Omental fat pad (tissue), 4 donors: ENCODE data around the gene NPDC1. TPM values are rescaled to one million over a fixed set of nuclear protein-coding genes. Genes with fewer than 3 reads are reported as not detected.
A peak's percentile ranks its signal among the peaks of the same experiment; 100 is the strongest.

Experiments used
- ATAC-seq: fragments of 150-250 bp; one replicate; pipeline ENCODE4 v1.9.1; 2016; ENCODE audit warnings: mild to moderate bottlenecking, moderate library complexity; ENCODE audit not compliant: low FRiP score
- DNase-seq: peaks from one replicate; pipeline ENCODE4 v3.0.0-alpha.2; 2019; ENCODE audit warnings: low spot score
- CTCF ChIP-seq, 3 donors: fragments of 450-650 bp; IDR thresholded peaks; one replicate each; pipeline ENCODE4 v1.5.1; 2016 to 2017; ENCODE audit warnings: antibody characterized with exemption in 3 of 3, mild to moderate bottlenecking in 3 of 3, moderate library complexity in 2 of 3
- total RNA-seq, 4 donors: library from RNA; depleted of rRNA; stranded (reverse); fragments of >200 nt; gene quantifications; one replicate each; pipeline ENCODE4 v1.1.0, GENCODE V29; 2016

Gene NPDC1
- total RNA-seq, 4 donors from 2014 or later = 37.2 to 70.5 (median 58.5) TPM

DNA sequence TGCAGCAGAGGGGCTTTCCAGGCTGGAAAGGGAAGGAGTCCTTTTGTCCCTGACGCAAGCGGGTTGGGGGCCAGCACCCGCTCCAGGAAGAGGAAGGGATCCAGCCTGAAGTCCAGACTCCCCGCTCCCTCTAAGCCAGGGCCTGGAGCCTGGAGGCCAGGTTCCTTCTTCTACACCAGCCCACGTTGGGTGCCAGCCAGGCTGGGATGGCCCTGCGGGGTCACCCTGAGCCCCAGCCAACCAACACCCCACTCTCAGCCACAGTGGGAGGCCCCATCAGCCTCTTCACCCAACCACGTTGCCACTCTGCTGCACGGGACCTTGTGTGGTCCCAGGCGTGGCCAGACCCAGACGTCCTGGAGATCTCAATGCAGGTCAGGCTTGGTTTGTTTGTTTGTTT is 13.1 kb downstream of the NPDC1 start:
- ATAC-seq (no peak), DNase-seq (no peak)
- TF ChIP-seq CTCF (IDR thresholded peaks at IDR 0.05) = no peak

GRCh38 chr9:137031904-137032640 is 13.9 kb downstream of the NPDC1 start, which contains the start of gene FUT7:
TSS of gene FUT7 (minus strand) at chr9:137032088. CDS start at chr9:137031991, 97 bp downstream.
- ATAC-seq (no peak), DNase-seq (no peak)
- no peak for TF ChIP-seq CTCF (IDR thresholded peaks at IDR 0.05)

GRCh38 chr9:137030538-137031527 is 15.1 kb downstream of the NPDC1 start:
- no peak for DNase-seq
- TF ChIP-seq CTCF (IDR thresholded peaks at IDR 0.05) = no peak
- no peak for ATAC-seq

DNA sequence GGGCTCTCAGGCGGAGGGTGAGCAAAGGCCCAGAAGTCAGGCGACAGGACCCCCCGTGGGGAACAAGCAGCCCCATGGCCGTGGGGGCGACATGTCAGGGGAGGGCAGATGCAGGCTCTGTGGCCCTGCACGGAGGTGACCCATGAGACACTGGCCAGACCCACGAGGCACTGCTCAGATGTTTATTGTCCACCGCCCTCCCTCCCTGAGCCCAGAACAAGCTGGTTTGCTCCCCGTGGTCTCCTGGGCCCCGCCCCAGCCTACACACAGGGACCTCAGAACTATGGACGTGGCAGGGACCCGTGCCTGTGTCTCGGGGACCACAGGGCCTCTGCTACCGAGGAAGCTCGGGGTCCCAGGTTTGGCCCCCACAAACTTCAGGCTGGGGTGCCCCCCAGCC is 16.0 kb downstream of the NPDC1 start:
- ATAC-seq = no peak
- TF ChIP-seq CTCF (IDR thresholded peaks at IDR 0.05) = no peak

DNA sequence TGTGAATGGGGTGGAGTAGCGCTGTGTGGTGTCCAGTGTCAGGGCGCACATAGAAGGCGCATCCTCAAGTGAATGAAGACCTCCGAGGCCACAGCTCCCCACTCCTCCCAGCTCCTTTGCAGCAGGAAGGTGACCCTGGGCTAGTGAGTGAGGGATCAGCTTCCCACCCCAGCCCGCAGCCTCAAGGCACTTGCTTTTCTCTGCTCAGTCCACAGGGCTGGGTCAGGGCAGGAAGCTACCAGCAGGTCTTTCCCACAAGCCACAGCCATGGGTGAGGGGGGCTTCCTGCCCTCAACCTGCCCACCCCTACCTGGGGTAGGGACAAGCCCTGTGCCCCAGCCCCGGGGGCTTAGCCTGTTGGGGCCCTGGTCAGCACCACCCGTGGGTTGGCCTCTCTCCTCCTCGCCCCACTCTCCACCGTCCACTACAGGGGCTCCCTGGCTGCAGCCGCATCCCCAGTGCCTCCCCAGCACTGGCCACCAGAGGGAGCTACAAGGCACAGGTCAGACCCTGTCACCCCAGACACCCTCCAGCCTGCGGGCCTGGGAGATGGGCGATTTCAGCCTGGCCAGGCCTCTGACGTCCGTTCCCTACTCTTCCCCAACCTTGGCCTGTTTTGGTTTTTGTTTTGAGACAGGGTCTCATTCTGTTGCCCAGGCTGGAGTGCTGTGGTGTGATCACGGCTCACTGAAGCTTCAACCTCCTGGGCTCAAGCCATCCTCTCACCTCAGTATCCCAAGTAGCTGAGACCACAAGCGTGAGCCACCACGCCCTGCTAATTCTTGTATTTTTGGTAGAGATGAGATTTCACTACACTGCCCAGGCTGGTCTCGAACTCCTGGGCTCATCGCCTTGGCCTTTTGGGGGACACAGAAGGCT is 16.7 kb downstream of the NPDC1 start:
- peak in 1 of 3 donors; percentile 61 for TF ChIP-seq CTCF (IDR thresholded peaks at IDR 0.05)
- peak; percentile 74 for DNase-seq
- ATAC-seq = peak; percentile 74

More for the DNA sequence above, 16.0 kb downstream of the NPDC1 start:
- no peak for DNase-seq

DNA sequence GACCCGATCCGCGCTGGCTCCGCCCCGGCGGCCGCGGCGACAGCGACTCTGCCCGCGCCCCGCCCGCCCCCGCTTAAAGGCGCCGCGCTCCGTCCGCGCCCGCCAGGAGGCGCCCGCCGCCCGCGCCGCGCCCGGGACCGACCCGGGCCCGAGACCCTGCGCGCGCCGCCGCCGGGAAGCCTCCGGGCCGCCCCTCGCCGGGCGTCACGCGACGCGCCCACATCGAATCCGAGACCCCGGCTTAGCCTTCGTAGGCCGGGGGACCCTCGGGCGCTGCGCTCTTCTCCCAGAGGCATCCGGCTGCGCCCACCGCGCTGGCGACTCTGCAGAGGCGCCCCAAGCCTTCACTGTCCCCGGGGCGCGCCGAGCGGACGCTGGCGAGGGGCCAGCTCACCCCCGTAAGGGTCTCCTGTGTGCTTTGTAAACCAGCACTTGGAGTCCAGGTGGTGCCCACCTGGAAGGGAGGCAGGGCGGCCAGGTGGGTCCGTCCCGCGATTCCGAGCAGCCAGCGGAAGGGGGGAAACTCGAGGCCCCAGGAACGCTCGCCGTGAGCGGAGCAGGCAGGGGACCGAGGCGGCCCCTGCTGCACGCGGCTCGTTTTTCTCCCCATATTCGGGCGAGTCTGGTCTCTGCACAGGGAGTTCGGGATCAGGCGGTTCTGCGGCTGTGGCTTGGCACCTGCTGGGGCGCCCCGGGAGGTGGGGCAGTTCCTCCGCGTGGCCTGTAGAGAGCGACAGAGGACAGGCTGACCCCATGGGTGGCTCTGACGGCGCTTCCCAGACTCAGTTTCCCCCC is 17.5 kb downstream of the NPDC1 start:
- no peak for DNase-seq
- peak; percentile 17 for ATAC-seq
- TF ChIP-seq CTCF (IDR thresholded peaks at IDR 0.05) = no peak
